ENCODE data around the gene MMP23B.

The MMP23B gene

DNA sequence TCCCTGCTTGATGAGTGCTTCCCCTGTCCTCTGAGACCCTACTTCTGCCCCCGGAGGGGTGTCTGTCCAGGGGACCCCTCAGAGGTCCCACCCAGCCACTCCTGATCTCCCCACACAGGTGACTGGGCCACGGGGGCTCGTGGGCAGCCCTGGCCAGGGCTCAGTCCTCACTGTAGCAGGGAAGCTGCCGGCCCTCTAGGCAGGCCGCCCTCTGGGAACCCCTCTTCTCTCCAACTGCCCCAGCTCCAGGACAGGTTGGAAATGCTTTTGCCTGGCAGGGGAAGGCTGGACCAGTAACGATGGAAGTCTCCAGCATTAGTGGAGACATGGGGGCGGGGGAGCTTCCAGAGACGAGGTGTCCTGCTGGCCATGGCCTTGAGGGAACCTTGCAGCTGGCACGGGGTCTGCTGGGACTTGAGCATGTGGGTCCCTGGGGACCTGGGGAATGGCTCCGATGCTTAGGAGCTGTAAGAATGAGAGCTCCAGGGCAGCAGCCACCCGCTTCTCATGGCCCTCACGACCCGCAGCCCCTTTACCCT, 28.9 kb upstream of the MMP23B start:
- DNase-seq = no peak

DNA sequence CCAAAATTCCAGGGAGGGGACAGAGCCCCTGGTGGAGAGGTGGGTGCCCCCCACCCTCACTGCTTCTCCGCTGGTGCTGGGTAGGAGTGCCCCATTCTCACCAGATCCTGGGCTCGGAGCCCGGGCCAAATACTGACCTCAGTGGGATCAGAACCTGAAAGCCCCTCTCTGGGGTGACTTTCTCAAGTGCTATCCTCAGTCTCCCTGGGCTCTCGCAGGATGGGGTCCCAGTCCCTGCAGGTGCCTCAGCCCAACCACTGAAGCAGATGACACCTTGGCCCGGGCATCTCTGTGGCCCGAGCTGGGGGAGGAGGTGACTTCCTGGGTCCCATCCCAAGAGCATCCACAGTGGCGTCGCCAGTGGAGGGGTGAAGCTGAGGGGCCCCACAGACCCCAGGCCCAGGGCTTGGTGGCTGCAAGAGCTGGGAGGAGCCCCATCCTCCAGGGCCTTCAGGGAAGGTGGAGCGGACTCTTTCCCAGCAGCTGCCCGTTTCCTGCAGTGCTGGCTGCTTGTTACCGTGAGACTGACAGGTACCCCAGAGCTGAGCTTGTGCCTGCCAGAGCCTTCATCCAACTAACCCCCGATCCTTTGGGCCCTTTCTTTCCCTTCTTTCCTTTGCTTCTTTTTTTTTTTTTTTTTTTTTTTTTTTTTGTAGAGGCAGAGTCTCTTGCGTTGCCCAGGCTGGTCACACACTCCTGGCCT, 28.2 kb upstream of the MMP23B start:
- DNase-seq = no peak

DNA sequence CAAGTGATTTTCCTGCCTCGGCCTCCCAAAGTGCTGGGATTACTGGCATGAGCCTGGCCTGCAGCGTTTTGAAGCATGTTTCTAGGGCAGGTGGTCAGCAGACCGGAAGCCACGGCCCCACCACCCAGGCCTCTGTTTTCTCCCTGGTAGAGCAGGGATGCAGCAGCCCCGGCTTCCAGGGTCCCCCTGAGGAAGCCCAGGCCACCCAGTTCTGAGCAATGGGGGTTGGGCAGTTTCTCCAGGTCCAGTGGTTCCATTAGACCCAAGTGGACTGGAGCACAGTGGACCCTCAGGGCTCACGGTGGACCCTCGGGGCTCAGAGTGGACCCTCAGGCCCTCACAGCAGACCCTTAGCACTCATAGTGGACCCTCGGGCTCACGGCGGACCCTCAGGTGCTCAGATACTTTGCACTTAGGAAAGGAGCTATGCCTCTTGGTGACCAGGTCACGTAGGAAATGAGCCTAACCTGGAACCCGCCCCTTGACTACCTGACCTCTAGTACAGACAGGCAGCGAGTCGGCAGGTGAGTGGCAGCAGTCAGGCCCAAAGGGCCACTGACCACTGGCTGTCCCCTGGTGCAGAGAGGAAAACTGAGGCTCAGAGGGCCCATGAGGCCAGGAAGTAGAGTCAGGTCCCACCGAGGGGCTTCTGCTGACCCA, 27.5 kb upstream of the MMP23B start:
- DNase-seq = no peak

DNA sequence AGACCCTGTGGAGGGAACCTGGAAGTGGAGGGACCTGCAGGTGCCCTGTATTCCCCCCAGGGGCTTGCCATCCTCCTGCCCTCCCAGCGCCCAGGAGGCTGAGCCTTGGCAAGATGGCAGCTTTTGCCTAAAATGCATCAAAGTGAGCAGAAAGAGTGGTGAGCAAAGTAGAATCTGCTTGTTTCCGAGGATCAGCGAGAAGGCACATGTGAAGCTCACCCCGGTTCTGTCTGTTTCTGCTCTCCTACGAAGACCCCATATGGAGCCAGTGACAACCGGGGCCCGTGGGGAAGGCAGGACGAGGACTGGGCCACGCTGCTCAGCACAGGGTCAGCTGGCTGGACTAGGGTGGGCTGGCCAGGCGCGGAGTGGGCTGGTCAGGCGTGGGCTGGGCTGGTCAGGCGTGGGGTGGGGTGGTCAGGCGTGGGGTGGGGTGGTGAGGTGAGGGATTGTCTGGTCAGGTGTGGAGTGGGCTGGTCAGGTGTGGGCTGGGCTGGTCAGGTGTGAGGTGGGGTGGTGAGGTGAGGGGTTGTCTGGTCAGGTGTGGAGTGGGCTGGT, 26.9 kb upstream of the MMP23B start:
- no peak for DNase-seq

DNA sequence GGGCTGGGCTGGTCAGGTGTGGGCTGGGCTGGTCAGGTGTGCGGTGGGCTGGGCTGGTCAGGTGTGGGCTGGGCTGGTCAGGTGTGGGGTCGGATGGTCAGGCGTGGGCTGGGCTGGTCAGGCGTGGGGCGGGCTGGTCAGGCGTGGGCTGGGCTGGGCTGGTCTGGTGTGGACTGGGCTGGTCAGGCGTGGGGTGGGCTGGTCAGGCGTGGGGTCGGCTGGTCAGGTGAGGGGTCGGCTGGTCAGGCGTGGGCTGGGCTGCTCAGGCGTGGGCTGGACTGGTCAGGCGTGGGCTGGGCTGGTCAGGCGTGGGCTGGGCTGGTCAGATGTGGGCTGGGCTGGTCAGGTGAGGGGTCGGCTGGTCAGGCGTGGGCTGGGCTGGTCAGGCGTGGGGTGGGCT, 26.2 kb upstream of the MMP23B start:
- no peak for DNase-seq

DNA sequence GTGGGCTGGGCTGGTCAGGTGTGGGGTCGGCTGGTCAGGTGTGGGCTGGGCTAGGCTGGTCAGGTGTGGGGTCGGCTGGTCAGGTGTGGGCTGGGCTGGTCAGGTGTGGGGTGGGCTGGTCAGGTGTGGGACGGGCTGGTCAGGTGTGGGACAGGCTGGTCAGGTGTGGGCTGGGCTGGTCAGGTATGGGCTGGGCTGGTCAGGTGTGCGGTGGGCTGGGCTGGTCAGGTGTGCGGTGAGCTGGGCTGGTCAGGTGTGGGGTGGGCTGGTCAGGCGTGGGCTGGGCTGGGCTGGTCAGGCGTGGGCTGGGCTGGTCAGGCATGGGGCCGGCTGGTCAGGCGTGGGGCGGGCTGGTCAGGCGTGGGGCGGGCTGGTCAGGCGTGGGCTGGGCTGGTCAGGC, 25.7 kb upstream of the MMP23B start:
- no peak for DNase-seq

DNA sequence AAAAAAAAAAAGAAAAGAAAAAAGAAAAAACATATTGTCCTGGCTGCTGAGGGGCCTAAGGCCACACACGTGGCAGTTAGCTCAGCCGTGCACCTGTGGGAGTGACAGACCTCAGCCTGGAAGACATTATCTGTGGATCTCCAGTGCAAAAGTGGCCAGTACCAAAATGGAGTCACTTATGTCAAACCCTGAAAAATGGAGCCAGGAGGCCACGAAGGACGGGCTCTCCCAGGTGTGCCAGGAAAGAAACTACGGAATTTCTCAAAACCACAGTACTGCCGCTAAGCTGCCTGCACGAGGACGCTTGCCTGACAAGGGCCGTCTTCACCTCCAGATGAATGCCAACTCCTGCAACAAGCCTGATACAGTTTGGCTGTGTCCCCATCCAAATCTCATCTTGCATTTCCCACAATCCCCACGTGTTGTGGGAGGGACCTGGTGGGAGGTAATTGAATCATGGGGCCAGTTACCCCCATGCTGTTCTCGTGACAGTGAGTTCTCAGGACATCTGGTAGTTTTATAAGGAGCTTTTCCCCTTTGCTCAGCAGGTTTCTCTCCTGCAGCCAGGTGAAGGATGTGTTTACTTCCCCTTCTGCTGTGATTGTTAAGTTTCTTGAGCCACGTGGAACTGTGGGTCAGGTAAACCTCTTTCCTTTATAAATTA, 22.0 kb upstream of the MMP23B start:
- no peak for DNase-seq

DNA sequence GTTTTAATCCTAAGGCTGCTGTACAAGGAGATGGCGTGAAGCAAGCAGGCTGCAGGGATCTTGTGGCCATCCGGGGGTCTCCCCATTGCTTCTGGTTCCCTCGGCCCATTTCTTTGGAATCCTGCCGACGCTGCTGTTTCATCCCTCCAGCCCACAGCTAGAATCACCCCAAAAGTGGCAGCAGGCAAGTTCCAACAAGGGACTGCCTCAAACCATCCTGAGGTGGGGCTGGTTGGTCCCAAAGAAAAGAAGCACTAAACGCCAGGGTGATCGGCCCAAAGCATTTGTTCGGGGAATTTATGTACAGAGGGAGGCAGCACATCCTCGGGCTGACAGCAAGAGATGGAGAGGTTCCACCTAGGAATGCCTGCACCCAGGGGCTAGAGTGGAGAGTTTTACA, 21.2 kb upstream of the MMP23B start:
- no peak for DNase-seq

DNA sequence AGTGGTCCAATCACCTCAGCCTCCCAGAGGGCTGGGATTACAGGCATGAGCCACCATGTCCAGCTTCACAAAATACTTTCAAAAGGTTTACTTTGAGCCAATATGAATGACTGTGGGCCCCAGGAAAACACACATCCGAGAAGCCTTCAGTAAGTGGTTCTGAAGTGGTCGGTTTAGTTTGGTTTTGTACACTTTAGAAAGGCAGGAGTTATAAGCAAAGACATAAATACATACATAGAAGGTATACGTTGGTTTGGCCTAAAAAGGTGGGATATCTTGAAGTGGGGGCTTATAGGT, 19.9 kb upstream of the MMP23B start:
- no peak for DNase-seq

DNA sequence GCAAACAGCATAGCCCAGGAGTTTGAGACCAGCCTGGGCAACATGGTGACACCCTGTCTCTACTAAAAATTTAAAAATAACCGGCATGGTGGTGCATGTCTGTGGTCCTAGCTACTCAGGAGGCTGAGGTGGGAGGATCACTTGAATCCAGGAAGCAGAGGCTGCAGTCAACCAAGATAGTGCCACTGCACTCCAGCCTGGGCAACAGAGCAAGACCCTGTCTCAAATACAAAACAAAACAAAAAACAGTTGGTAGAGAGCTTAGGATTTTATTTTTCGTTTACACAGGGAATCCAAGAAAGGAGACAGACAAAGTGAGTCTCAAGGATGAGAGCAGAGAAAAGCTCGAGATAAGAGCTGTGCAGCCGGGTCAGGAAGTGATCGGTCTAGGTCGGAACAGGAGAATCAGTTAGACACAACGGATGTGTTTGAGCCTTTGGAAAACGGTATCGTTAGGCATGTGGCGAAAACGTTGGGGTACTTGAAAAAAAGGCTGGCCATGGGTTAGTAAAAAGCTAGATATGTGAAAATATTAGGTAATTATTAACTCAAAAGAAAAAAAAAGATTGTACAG, 18.4 kb upstream of the MMP23B start:
- DNase-seq = no peak

DNA sequence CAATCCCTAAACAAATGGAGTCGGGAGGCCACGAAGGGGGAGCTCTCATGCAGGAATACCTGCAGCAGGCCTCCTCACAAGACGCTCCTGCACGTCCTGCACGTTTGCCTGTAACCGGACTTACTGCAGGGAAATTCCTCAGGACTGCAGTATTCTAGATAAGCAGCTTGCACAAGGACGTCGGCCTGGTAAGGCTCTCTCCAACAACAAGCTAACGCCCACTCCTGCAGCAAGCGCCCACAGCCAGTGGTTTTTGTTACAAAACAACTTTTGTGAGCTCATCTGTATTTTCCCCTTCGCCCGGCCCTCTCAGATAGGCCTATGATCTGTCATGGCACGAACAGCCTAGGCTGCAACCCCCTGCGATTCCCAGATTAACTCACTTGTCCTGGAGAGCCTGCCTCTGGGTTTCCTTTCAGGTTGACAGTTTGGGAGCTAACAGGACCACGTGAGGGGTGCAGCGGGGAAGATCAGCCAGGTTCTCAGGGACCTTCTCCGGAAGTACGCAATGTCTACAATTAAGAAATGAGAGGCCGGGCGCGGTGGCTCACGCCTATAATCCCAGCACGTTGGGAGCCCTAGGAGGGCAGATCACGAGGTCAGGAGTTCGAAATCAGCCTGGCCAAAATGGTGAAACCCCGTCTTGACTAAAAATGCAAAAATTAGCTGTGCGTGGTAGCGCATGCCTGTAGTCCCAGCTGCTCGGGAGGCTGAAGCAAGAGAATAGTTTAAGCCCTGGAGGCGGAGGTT, 17.6 kb upstream of the MMP23B start:
- peak; percentile 62 for DNase-seq

DNA sequence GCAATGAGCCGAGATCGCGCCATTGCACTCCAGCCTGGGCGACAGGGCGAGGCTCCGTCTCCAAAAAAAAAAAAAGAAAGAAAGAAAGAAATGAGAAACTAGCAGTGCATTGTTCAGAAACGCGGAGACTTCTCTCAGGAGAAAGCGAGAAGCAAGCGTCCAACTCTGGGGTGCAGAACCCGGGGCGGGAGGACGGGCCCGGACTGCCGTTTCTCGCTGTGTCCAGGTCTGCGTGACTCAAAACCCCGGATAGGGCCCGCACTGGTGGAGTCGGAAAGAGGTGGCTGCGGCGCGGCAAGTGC, 17.1 kb upstream of the MMP23B start:
- DNase-seq = no peak

DNA sequence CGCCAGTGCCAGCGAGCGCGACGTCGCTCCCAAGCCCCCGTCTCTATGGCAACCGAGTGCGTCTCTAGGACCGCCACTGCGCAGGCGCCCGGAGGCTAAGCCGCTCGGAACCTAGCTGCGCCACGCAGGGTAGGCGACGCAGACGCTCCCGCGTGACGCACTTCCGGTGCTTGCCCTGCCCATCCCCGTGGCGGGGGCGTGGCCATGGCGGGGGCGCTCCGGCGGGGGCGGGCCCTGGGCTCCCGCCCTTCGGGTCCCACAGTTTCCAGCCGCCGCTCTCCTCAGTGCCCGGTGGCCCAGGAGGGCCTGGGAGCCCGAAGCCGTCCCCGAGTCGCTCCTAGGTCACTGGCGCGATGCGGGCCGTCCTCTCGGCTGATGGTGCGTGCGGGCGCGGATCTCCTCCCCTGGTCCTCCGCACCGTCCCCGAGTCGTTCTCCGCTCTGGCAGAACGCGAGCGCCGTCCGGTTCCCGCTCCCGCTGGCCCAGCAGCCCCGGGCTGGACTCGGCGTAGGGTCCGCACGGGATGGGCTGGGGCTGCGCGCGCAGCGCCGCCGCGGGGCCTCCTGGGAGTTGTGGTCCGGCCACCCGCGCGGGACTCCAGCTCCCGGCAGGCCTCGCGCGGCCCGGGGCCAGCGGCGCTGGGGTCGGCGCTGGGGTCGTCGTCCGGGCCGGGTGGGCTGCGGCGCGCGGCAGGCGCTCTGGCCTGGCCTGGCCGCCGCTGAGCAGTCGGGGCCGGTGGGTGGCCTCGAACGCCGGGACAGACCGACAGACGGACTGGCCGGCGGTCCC, 16.5 kb upstream of the MMP23B start, which contains the start of gene MIB2:
Gene MIB2 (plus strand): TSS at position 245 of the 789 bp plus-strand sequence. CDS start 7,953 bp downstream, outside the sequence.
- peak; percentile 97 for DNase-seq

DNA sequence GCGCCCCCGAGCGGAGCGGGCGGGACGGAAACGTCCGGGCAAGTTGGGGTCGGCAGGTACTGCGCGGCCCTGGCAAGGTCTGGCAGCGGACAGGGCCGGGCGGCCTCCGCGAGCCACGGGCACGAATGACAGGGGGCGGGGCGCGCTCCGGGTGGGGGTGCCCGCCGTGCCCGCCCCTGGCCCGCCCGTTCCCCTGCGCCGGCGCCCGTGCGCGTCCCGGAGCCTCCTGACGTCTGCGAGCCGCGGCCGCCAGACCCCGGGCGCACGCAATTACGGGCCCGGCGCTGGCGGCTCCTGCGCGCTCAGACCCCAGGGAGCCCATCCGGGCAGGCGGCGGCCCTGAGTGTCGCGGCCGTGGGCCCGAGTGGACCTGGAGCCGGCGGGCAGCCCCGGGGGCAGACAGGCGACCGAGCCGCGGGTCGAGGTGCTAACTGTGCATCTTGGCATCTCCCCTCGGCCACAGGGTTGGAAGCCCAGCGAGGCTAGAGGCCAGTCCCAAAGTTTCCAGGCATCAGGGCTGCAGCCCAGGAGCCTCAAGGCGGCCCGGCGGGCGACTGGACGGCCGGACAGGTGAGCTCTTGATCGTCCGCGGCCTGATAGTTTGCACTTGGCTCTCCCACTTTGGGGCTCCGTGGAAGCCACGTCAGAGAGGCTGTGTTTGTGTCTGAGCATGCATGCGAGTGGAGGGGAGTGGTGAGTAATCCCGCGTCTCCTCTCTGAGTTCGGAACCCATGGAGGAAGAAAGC, 15.8 kb upstream of the MMP23B start:
- DNase-seq = peak; percentile 57

DNA sequence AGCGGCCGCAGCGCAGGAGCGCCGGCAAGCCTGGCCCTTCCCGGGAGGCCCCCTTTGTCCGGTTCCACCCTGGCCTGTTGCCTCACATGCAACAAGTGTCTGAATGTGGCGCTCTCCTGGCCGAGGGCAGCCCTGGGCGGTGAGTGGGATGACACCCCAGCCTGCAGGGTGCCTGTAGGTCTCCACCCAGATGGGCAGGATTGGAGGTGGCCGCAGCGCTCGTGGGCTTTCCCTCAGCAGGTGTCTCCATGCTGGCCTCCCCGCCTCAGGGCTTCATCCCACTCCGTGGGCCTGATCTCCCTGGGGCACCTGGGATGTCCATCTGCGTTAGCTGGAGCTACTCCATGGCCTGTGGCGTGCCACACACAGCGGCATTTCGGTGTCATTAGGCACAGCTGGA, 15.1 kb upstream of the MMP23B start:
- no peak for DNase-seq

DNA sequence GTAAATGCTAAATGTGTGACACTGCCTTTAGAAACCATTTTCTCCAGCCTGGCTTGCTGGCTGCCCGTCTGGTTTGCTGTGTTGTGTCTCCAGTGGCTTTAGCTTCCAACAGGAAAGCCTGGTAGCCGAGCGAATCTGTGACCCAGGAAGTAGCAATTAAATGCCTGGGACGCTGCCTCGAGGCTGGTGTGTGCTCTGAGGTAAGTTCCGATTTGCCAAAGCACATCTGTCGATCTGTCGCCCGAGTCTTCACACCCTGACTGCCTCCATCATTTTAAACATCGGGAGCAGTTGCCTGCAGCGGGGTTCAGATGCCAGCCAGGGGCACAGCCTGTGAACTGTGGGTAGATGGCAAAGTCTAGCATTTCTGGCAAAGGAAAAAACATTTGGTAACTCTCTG, 14.5 kb upstream of the MMP23B start:
- no peak for DNase-seq

DNA sequence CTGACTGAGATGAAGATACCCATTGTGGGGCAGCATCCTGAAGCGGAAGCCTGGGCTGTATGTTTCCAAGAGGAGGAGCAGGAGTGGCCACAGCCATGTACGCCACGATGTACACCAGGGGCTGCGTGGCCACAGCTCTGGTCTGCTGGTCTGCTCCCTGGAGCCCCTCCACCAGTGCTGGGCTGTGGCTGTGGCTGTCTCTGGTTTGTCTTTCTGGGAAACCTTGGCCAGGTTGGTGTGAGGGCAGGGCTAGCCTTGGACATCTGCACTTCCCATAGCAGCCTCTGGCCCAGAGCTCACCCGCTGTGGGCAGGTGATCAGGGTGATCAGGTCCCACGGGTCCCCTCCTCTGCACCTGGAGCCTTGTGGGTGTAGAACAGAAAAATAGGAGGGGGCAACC, 14.0 kb upstream of the MMP23B start:
- DNase-seq = no peak

DNA sequence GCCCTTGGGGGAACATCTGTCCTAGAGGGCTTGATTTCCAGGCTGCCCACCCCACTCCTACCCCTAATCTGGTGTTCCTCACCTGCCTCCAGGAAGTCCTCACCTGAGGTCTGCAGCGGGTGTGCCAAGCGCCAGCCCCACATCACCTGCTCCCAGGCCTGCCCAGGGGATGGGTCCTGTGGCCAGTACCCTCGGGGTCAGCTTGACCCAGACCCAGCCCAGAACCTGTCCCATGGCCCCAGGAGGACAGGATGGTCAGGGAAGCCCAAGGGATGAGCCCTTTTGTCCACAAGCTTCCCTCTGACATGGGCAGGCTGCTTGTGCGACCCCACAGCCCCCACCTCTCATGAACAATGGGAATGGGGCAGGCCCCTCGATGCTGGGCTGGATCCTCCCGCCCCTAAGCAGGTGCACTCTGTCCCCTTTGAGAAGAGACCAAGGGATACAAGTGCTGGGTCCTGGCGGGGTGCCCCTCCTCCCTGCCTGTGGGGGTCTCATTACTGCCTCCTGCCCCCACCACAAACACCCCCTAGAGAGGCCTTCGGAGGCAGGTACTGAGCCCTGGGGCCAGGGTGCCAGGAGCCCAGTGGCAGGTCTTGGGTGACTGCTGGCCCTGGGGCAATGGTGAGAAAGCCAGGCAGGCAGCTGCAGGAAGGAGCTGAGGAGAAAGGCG, 13.4 kb upstream of the MMP23B start:
- DNase-seq = no peak

DNA sequence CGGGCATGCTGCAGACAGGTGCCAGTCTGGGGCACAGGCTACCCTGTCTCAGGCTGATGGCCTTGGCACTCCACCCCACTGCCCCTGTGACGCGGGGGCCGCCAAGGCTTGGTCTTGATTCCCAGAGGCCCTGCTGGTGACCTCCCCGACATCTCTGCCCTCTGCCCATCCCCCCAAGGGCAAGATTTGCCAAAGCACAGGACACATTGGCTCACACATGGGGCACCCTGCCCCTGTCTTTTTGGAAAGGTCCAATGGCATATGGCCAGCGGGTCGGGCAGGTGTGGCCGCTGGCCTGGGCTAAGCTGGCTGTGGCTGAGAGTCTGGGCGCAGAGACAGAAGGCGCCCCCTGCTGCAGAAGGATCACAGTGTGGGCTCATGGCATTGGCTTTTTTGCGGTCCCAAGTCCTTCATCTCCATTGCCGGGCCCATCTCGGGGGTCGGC, 12.0 kb upstream of the MMP23B start:
- DNase-seq = no peak

DNA sequence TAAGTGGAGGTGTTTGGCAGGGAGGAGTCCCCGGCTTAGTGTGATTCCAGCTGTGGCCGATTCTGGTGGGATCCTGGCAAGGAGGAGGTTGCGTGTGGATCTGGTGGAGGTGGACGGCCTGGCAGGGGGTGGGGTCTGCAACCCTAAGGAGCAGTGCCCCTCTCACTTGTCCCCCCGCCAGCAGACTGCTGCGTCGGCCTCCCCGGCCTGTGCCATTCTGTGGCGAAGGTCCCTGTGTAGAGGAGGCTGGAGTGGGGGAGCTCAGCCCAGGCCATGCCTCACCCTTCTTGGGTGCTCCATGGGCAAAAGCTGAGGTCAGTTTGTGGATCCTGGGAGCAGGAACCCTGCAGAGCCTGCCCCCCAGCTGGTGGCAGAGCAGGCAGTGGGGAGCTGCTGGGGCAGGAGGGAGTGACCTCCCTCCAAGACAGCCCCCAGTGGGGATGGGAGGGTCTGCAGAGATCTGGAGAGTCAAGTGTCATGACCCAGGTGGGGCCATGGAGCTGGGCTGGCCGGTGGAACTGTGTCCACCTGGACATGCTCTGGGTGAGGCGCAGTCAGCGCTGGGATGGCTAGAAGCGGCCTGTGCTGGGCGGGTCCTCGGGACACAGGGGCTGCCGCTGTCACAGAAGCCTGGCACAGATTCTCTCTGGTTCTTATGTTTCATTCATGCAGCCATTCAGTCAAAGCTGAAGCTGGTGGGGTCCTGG, 11.4 kb upstream of the MMP23B start:
- DNase-seq = no peak
